ENCODE measurements around the gene MAGIX.

DNA sequence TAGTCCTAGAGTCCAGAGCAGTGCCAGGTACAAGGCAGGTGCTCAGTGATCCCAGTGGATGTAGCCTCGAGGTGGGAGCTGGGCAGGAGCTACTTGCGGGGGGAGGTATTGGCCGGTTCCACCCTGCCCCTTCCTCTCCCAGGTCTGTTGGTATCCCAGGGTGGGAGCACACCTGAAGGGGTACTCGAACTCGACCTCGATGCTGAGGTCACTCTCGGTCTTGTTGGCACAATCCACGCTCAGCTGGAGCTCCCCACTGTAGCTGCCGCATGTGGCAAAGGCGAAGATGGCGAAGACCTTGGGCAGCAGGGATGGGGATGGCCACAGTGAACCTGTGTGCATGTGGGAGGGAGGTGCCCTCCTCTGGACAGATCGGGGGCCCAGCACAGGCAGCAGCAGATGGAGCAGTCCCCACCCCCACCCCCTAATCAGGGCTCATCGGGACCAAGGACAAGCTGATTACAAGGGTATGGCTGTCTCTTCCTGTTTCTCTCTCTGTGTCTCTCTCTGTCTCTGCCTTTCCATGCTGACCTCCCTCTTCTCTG lies 35.1 kb downstream of the MAGIX start:
- TF ChIP-seq POLR2AphosphoS5 (IDR thresholded peaks at IDR 0.05; ENCODE audit: low read depth, low read length): no peak
- TF ChIP-seq POLR2A (IDR thresholded peaks at IDR 0.05; ENCODE audit: low read depth, low read length): no peak
- no peak for TF ChIP-seq PAX5 (IDR thresholded peaks at IDR 0.05; ENCODE audit: insufficient read depth, low read length, severe bottlenecking)
- no peak for TF ChIP-seq POU2F2 (IDR thresholded peaks at IDR 0.05; ENCODE audit: low read depth, low read length)
- TF ChIP-seq TAF1 (IDR thresholded peaks at IDR 0.05; ENCODE audit: low read depth, low read length): no peak
- TF ChIP-seq SPI1 (IDR thresholded peaks at IDR 0.05; ENCODE audit: low read depth, low read length): no peak
